ENCODE measurements around the gene RALB.

GRCh38 chr2:120319123-120319522, 66.5 kb downstream of the RALB start:
- TF ChIP-seq CTCF (IDR thresholded peaks at IDR 0.05): no peak
- TF ChIP-seq POLR2A (IDR thresholded peaks at IDR 0.05; ENCODE audit: low read depth): no peak
- TF ChIP-seq EP300 (IDR thresholded peaks at IDR 0.05): no peak
- TF ChIP-seq POLR2AphosphoS5 (IDR thresholded peaks at IDR 0.05): no peak

All from esophagus muscularis mucosa (tissue), 4 donors.